Testis (tissue), 3 donors: Measurements from ENCODE around the gene MYO1E. TPM values are rescaled to one million over a fixed set of nuclear protein-coding genes. Genes with fewer than 3 reads are reported as not detected.

Experiments
- DNase-seq: peaks from one replicate; pipeline ENCODE4 v3.0.0-alpha.2; 2019
- H3K27ac ChIP-seq, 2 donors: fragments of 200-600 bp; sonication (generic); one replicate each; pipeline ENCODE4 v1.5.1; 2019
- H3K27me3 ChIP-seq: fragments of 200-600 bp; sonication (generic); one replicate; pipeline ENCODE4 v1.5.1; 2019
- H3K36me3 ChIP-seq: fragments of 200-600 bp; sonication (generic); one replicate; pipeline ENCODE4 v1.5.1; 2017; ENCODE audit warnings: low read depth; ENCODE audit errors: missing control alignments
- H3K4me1 ChIP-seq: fragments of 200-600 bp; sonication (generic); one replicate; pipeline ENCODE4 v1.5.1; 2019
- H3K4me3 ChIP-seq, 2 donors: fragments of 200-600 bp; sonication (generic); one replicate each; pipeline ENCODE4 v1.5.1; 2017 to 2019
- H3K9me3 ChIP-seq: fragments of 200-600 bp; sonication (generic); one replicate; pipeline ENCODE4 v1.5.1; 2017
- POLR2A ChIP-seq: fragments of 450-650 bp; IDR thresholded peaks from one replicate; pipeline ENCODE4 v1.6.1; 2017; ENCODE audit warnings: antibody characterized with exemption, mild to moderate bottlenecking, moderate library complexity
- WGBS, 2 donors: methylation state at CpG; one replicate each; pipeline ENCODE4 v1.1.5; 2018; 5-methylcytosine and 5-hydroxymethylcytosine counted together
- intact Hi-C: fragments of 100-400 bp; cut with DNase I; formaldehyde crosslinking; loops from one replicate; pipeline ENCODE4 v1.15.1; 2023; ENCODE audit warnings: low total_unique reads
- polyA plus RNA-seq: library from polyadenylated mRNA; stranded (reverse); fragments of 350-450 nt; fragmentation: Illumina TruSeq; extraction: RNeasy Lipid Tissue Mini Kit (QIAGEN cat#74804); gene quantifications from one replicate; pipeline ENCODE4 v1.2.3, GENCODE V29; 2014; ENCODE audit warnings: low read depth, low replicate concordance; ENCODE audit not compliant: insufficient read depth
- total RNA-seq, 2 donors: library from RNA; depleted of rRNA; stranded (reverse); fragments of >200 nt; gene quantifications; one replicate each; pipeline ENCODE4 v1.2.3, GENCODE V29; 2016
- TF ChIP-seq, protein P1 (sequence below), 3 experiments: fragments of 450-650 bp in 2 of 3; fragments of 200-600 bp in 1 of 3; sonication (generic) in 1 of 3; IDR thresholded peaks; one replicate each; pipeline ENCODE4 v1.5.1; 2016 to 2019; ENCODE audit warnings: antibody characterized with exemption in 3 of 3, mild to moderate bottlenecking in 2 of 3, moderate library complexity in 1 of 3

The MYO1E gene
- total and polyA plus RNA-seq, 3 donors from 2014 or later = 14.3 to 23.4 (median 22.5) TPM

DNA sequence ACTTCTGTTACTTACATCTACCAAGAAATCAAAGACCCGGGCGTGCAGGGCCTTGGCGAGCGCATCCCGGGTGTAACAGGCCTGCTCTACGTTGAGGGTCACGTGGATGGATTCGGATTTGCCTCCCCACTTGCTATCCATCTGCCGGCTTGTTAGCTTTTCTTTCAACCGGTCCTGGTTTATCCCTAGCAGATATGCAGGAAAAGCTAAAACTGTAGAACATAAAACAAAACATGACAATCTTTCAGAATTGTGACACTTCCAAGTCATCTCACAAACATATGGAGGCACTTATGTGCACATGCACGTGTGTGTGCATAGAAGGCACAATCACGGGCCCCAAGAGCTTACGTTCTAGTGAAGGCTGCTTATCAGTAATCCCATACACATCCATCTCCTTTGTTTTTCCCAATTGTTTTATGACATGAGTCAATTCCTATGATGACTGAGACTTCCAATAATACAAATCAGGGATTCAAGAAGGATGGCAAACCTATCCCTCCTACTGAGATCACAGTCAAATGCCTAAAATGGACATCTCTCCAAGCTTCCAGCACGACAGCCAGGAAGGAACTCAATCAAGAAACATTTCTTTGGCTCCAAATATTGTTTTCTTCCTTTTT lies 154.7 kb downstream of the MYO1E start:
- Histone ChIP-seq H3K4me1 (no peaks in the 10 kb centered on the region), H3K9me3 (no peaks in the 10 kb centered on the region), H3K27me3 (no peaks in the 10 kb centered on the region), H3K36me3 (no peaks in the 10 kb centered on the region), H3K4me3 (no peak overlapping the region), H3K27ac (no peak overlapping the region)
- no peak for DNase-seq
- intact Hi-C loops = no loop called here
- TF ChIP-seq POLR2A = no peak
- 85 to 88% methylated on average over 14 of the region's 14 CpGs for WGBS, 2 donors

DNA sequence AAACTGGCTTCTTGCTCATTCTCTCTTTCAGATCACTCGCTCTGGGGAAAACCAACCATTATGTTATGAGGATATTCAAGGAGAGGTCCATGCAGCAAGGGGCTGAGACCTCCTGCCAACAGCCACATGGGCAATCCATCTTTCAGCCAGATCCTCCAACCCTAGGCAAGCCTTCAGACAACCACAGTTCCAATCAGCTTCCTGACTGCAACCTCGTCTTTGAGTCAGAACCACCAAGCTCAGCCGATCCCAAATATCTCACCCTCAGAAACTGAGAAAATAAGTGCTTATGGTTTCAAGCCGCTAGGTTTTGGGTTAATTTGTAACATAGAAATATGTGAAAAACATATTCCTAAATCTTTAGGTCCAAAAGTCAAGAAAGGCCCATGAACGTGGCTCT lies 155.8 kb downstream of the MYO1E start:
- no peak for DNase-seq
- no peaks in the 10 kb centered on the region for H3K36me3 ChIP-seq
- 90 to 98% methylated on average over 5 of the region's 5 CpGs for WGBS, 2 donors
- TF ChIP-seq, protein P1, sequence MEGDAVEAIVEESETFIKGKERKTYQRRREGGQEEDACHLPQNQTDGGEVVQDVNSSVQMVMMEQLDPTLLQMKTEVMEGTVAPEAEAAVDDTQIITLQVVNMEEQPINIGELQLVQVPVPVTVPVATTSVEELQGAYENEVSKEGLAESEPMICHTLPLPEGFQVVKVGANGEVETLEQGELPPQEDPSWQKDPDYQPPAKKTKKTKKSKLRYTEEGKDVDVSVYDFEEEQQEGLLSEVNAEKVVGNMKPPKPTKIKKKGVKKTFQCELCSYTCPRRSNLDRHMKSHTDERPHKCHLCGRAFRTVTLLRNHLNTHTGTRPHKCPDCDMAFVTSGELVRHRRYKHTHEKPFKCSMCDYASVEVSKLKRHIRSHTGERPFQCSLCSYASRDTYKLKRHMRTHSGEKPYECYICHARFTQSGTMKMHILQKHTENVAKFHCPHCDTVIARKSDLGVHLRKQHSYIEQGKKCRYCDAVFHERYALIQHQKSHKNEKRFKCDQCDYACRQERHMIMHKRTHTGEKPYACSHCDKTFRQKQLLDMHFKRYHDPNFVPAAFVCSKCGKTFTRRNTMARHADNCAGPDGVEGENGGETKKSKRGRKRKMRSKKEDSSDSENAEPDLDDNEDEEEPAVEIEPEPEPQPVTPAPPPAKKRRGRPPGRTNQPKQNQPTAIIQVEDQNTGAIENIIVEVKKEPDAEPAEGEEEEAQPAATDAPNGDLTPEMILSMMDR (IDR thresholded peaks at IDR 0.05) = no peak
- no peak for TF ChIP-seq POLR2A
- intact Hi-C loops = no loop called here
- no peaks in the 10 kb centered on the region for H3K4me1 ChIP-seq
- no peaks in the 10 kb centered on the region for H3K27me3 ChIP-seq
- H3K27ac ChIP-seq = no peak overlapping the region
- no peaks in the 10 kb centered on the region for H3K9me3 ChIP-seq
- no peak overlapping the region for H3K4me3 ChIP-seq

DNA sequence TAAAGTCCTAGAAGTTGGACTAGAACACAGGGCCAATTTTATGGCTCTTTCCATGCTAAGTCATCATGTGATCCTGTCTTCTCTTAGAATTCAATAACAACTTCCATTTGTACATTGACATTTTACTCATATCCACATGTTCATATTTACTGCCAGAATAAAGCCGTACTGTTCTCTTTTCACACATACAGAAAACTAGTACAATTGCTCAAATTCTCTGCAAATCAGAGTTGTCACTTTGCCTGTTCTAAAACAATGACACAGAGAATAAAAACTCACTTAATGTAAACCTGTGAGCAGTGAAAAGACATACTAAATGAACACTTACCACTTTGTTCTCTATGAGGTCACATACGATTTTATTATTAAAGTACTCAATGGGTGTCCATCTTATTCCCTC lies 162.5 kb downstream of the MYO1E start:
- Histone ChIP-seq H3K4me1 (no peaks in the 10 kb centered on the region), H3K27ac (no peak overlapping the region), H3K36me3 (no peaks in the 10 kb centered on the region), H3K27me3 (no peaks in the 10 kb centered on the region), H3K9me3 (no peaks in the 10 kb centered on the region), H3K4me3 (no peak overlapping the region)
- WGBS, 2 donors = 94 to 98% methylated on average over 2 of the region's 2 CpGs
- no peak for DNase-seq
- intact Hi-C loops = no loop called here
- no peak for TF ChIP-seq POLR2A
- TF ChIP-seq, protein P1 (IDR thresholded peaks at IDR 0.05) = no peak

DNA sequence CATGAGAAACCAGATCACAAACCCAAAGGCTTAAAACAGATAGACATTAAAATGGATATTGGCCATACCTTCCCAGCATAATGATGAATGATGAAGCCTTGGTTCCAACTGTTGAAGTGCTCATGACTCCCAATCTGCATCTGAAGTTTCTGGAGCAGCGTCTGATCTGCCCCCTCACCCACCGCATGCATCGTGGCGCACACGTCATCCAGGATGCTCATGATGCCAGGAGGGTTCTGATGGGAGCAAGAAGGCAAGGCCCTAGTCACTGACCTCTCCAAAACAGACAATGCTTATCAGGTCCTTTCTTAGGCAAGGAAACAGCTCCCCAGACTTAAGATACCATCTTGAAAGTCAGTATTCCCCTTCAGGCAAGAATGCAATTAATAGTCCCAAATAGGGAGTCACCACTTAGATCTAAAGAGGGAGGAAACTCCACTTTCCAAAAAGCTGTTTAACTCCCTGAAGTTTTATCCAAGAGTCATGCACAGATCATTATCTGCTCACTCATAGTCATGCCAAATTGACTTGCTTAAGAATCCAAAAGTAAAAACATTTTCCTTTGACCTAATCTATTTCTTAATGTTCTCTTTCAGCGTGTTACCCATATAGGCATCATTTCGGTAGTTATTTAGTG lies 163.9 kb downstream of the MYO1E start:
- no peak for DNase-seq
- no peaks in the 10 kb centered on the region for H3K4me1 ChIP-seq
- no peaks in the 10 kb centered on the region for H3K27me3 ChIP-seq
- H3K36me3 ChIP-seq = no peaks in the 10 kb centered on the region
- intact Hi-C loops = no loop called here
- no peak overlapping the region for H3K4me3 ChIP-seq
- TF ChIP-seq, protein P1 (IDR thresholded peaks at IDR 0.05) = no peak
- TF ChIP-seq POLR2A = no peak
- WGBS, 2 donors = 88 to 90% methylated on average over 7 of the region's 7 CpGs
- no peak overlapping the region for H3K27ac ChIP-seq
- H3K9me3 ChIP-seq = no peaks in the 10 kb centered on the region

DNA sequence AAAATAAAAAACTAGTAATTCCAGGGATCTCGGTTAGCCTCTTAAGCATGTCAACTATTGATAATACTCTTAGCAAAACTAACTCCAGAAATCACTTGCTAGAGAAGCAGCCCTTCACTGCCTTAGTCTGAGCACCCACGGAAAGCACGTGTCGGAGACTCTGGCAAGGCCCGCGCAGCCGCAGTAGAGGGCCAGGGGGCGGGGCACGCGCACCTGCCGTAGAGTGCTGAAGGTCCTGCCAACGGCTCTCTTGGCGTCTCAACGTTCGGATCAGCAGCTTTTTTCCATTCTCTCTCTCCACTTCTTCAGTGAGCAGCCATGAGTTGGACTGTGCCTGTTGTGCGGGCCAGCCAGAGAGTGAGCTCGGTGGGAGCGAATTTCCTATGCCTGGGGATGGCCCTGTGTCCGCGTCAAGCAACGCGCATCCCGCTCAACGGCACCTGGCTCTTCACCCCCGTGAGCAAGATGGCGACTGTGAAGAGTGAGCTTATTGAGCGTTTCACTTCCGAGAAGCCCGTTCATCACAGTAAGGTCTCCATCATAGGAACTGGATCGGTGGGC lies 166.0 kb downstream of the MYO1E start, which contains the start of gene LDHAL6B:
Gene LDHAL6B, plus strand, starts transcription at position 221 of the 561 bp plus-strand sequence. Its CDS starts 98 bp downstream, at position 319.
- Histone ChIP-seq H3K27ac (no peak within 1 kb of the TSS), H3K4me3 (peak within 1 kb of the TSS; percentile 29 to 36), H3K27me3 (no peaks in the 10 kb centered on the region), H3K9me3 (no peaks in the 10 kb centered on the region), H3K4me1 (no peaks in the 10 kb centered on the region), H3K36me3 (no peaks in the 10 kb centered on the region)
- intact Hi-C loops = no loop called here
- WGBS, 2 donors = 68 to 75% methylated on average over 30 of the region's 30 CpGs
- no peak for TF ChIP-seq POLR2A
- TF ChIP-seq, protein P1 (IDR thresholded peaks at IDR 0.05) = no peak
- DNase-seq = peak; percentile 63
